Measurements from ENCODE around the gene PEX26.

DNA sequence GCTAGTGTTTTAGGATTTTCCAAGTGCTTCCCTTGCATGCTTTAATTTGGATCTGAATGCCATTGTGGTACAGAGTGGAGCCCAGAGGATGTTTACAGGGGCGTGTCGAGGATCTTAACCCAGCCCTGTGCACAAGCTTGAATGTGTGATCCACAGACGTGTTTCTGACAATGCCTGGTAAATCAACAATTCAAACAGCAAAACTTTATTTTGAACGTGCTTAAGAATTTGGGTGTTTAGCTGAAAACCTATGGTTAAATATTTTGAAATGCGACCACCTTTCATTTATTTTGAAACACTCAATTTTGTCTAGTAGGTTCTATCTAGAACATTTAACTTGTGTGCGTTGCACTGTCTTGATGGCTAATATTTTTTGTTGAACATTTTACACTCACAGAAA is 34.6 kb downstream of the PEX26 start:
- TF ChIP-seq, protein P1, sequence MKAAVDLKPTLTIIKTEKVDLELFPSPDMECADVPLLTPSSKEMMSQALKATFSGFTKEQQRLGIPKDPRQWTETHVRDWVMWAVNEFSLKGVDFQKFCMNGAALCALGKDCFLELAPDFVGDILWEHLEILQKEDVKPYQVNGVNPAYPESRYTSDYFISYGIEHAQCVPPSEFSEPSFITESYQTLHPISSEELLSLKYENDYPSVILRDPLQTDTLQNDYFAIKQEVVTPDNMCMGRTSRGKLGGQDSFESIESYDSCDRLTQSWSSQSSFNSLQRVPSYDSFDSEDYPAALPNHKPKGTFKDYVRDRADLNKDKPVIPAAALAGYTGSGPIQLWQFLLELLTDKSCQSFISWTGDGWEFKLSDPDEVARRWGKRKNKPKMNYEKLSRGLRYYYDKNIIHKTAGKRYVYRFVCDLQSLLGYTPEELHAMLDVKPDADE (conservative IDR thresholded peaks at IDR 0.05; ENCODE audit: control insufficient read depth, low read depth, low read length): no peak
- no peak for TF ChIP-seq TRIM28 (IDR thresholded peaks at IDR 0.05)
- TF ChIP-seq, protein P2, sequence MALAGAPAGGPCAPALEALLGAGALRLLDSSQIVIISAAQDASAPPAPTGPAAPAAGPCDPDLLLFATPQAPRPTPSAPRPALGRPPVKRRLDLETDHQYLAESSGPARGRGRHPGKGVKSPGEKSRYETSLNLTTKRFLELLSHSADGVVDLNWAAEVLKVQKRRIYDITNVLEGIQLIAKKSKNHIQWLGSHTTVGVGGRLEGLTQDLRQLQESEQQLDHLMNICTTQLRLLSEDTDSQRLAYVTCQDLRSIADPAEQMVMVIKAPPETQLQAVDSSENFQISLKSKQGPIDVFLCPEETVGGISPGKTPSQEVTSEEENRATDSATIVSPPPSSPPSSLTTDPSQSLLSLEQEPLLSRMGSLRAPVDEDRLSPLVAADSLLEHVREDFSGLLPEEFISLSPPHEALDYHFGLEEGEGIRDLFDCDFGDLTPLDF (CRISPR knock-in tag; IDR thresholded peaks at IDR 0.05): no peak
- no peak for TF ChIP-seq TAF1 (IDR thresholded peaks at IDR 0.05; ENCODE audit: control insufficient read depth, extremely low read depth, insufficient read depth, low read length, severe bottlenecking)
- no peak for TF ChIP-seq HCFC1 (IDR thresholded peaks at IDR 0.05; ENCODE audit: low read depth, low read length)
- TF ChIP-seq, protein P3, sequence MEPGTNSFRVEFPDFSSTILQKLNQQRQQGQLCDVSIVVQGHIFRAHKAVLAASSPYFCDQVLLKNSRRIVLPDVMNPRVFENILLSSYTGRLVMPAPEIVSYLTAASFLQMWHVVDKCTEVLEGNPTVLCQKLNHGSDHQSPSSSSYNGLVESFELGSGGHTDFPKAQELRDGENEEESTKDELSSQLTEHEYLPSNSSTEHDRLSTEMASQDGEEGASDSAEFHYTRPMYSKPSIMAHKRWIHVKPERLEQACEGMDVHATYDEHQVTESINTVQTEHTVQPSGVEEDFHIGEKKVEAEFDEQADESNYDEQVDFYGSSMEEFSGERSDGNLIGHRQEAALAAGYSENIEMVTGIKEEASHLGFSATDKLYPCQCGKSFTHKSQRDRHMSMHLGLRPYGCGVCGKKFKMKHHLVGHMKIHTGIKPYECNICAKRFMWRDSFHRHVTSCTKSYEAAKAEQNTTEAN (CRISPR knock-in tag; IDR thresholded peaks at IDR 0.05): no peak
- TF ChIP-seq, protein P4, sequence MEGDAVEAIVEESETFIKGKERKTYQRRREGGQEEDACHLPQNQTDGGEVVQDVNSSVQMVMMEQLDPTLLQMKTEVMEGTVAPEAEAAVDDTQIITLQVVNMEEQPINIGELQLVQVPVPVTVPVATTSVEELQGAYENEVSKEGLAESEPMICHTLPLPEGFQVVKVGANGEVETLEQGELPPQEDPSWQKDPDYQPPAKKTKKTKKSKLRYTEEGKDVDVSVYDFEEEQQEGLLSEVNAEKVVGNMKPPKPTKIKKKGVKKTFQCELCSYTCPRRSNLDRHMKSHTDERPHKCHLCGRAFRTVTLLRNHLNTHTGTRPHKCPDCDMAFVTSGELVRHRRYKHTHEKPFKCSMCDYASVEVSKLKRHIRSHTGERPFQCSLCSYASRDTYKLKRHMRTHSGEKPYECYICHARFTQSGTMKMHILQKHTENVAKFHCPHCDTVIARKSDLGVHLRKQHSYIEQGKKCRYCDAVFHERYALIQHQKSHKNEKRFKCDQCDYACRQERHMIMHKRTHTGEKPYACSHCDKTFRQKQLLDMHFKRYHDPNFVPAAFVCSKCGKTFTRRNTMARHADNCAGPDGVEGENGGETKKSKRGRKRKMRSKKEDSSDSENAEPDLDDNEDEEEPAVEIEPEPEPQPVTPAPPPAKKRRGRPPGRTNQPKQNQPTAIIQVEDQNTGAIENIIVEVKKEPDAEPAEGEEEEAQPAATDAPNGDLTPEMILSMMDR (IDR thresholded peaks at IDR 0.05 in 2 of 3, conservative IDR thresholded peaks at IDR 0.05 in 1 of 3; ENCODE audit: insufficient read depth in 2 of 3, low read depth in 1 of 3, low read length in 3 of 3): no peak
- TF ChIP-seq, protein P5, sequence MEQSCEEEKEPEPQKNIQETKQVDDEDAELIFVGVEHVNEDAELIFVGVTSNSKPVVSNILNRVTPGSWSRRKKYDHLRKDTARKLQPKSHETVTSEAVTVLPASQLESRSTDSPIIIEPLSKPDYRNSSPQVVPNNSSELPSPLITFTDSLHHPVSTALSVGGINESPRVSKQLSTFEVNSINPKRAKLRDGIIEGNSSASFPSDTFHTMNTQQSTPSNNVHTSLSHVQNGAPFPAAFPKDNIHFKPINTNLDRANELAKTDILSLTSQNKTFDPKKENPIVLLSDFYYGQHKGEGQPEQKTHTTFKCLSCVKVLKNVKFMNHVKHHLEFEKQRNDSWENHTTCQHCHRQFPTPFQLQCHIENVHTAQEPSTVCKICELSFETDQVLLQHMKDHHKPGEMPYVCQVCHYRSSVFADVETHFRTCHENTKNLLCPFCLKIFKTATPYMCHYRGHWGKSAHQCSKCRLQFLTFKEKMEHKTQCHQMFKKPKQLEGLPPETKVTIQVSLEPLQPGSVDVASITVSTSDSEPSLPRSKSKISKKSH (CRISPR knock-in tag; IDR thresholded peaks at IDR 0.05): no peak
